Liver (tissue), 3 donors: ENCODE measurements around the gene DCTN3.

Experiments
- CTCF ChIP-seq: fragments of 150-350 bp; IDR thresholded peaks from 2 replicates; pipeline ENCODE4 v1.5.1; 2017; ENCODE audit warnings: improper control_type of control experiment, low read depth, low read length; ENCODE audit not compliant: missing input control
- GABPA ChIP-seq, 2 donors: IDR thresholded peaks in 1 of 2; conservative IDR thresholded peaks in 1 of 2; 2 replicates each; pipeline ENCODE4 v1.6.1; 2016; ENCODE audit warnings: antibody characterized with exemption in 2 of 2, mild to moderate bottlenecking in 1 of 2, moderate library complexity in 1 of 2
- donor health status: healthy.
- donor health status: healthy.

DNA sequence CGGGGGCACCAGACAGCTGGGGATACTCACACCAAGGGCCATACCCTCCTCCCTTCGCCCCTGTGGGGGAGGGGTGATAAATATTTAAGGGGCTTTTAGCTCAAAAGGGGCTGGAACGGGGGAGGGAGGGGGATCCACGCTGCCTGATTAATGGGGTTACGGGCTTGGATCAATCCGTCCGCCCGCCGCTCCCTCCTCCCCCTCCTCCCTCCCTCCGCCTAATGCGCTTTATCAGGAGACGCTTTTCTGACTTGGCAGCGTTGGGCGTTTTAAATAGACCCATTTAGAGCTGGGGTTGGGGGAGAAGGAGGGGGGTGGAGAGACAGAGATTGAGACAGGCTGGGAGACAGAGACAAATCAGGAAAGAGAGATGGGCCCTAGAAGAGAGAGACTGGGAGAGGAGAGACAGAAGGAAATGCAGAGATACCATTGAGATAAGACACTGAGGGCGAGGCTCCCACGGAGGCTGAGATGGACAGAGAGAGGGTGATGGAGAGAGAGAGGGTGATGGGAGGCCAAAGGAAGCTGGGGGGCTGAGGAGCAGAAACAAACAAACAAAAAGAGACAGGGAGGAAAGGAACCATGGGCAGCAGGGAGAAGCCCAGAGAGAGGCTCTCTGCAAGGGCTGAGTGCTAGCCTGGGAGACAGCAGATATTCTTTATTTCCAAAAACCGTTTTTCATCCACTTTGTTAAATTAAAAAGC, 41.0 kb downstream of the DCTN3 start:
- TF ChIP-seq GABPA (IDR thresholded peaks at IDR 0.05 in 1 of 2, conservative IDR thresholded peaks at IDR 0.05 in 1 of 2) (no peak), CTCF (no peak)
